HEK293 (cell line): ENCODE measurements around the gene NCAPG2.

Experiments
- CTCF ChIA-PET: fragments of 350-600 bp; formaldehyde crosslinking; extraction: SDS; loops from one replicate; lab custom pipeline; 2021; ENCODE audit warnings: antibody characterized with exemption; lab: Yijun Ruan, JAX
- POLR2A ChIA-PET: fragments of 300-600 bp; formaldehyde crosslinking; extraction: SDS; loops from one replicate; lab custom pipeline; 2020; ENCODE audit warnings: antibody characterized with exemption, inconsistent platforms; lab: Yijun Ruan, JAX
- H3K27ac ChIP-seq: fragments of 200-500 bp; sonication (Bioruptor generic); 2 replicates; pipeline ENCODE4 v1.5.1; 2014; ENCODE audit warnings: low read depth, low read length, control low read depth, inconsistent platforms; ENCODE audit errors: extremely low read depth
- H3K36me3 ChIP-seq, 2 experiments: fragments of 200-500 bp in 1 of 2; sonication (Bioruptor generic) in 1 of 2; 1 replicate in 1 of 2; 2 replicates in 1 of 2; pipeline ENCODE4 v1.5.1; 2014 to 2017; ENCODE audit warnings: inconsistent platforms in 2 of 2, low read length in 2 of 2; ENCODE audit not compliant: control insufficient read depth in 2 of 2, insufficient read depth in 1 of 2
- H3K4me1 ChIP-seq: fragments of 200-500 bp; sonication (Bioruptor generic); 2 replicates; pipeline ENCODE4 v1.5.1; 2014; ENCODE audit warnings: mild to moderate bottlenecking, low read length, inconsistent platforms; ENCODE audit not compliant: control insufficient read depth, insufficient read depth
- H3K4me3 ChIP-seq: 2 replicates; pipeline ENCODE4 v1.5.1; 2011; ENCODE audit warnings: low read depth, mild to moderate bottlenecking, control low read depth, low read length, moderate library complexity
- H3K9me3 ChIP-seq: fragments of 200-500 bp; sonication (Bioruptor generic); 2 replicates; pipeline ENCODE4 v1.5.1; 2014; ENCODE audit warnings: low read depth, low read length, inconsistent platforms; ENCODE audit not compliant: control insufficient read depth, insufficient read depth
- EGR2 ChIP-seq: fragments of 450-650 bp; formaldehyde crosslinking; IDR thresholded peaks from 2 replicates; pipeline ENCODE4 v1.5.1; 2016; ENCODE audit warnings: low read depth, missing biosample characterization, missing genetic modification characterization
- KLF7 ChIP-seq: fragments of 450-650 bp; formaldehyde crosslinking; IDR thresholded peaks from 2 replicates; pipeline ENCODE4 v1.5.1; 2016; ENCODE audit warnings: missing biosample characterization, missing genetic modification characterization, borderline replicate concordance
- SCRT1 ChIP-seq: fragments of 450-650 bp; formaldehyde crosslinking; IDR thresholded peaks from 2 replicates; pipeline ENCODE4 v1.5.1; 2016; ENCODE audit warnings: missing biosample characterization, missing genetic modification characterization, borderline replicate concordance
- TRIM28 ChIP-seq: IDR thresholded peaks from 2 replicates; pipeline ENCODE4 v1.6.1; 2011; ENCODE audit warnings: low read length, control low read depth, borderline replicate concordance
- ZFP37 ChIP-seq: fragments of 450-650 bp; formaldehyde crosslinking; IDR thresholded peaks from 2 replicates; pipeline ENCODE4 v1.5.1; 2016; ENCODE audit warnings: missing biosample characterization, missing genetic modification characterization
- ZNF140 ChIP-seq: fragments of 450-650 bp; formaldehyde crosslinking; IDR thresholded peaks from 2 replicates; pipeline ENCODE4 v1.5.1; 2016; ENCODE audit warnings: missing biosample characterization, missing genetic modification characterization
- ZNF155 ChIP-seq: fragments of 450-650 bp; formaldehyde crosslinking; IDR thresholded peaks from 2 replicates; pipeline ENCODE4 v1.5.1; 2016; ENCODE audit warnings: missing biosample characterization, missing genetic modification characterization
- ZNF202 ChIP-seq: fragments of 450-650 bp; formaldehyde crosslinking; IDR thresholded peaks from 2 replicates; pipeline ENCODE4 v1.5.1; 2016; ENCODE audit warnings: missing biosample characterization, missing genetic modification characterization, borderline replicate concordance
- ZNF350 ChIP-seq: fragments of 450-650 bp; formaldehyde crosslinking; IDR thresholded peaks from 2 replicates; pipeline ENCODE4 v1.5.0; 2017; ENCODE audit warnings: missing biosample characterization, mild to moderate bottlenecking, missing genetic modification characterization
- ZNF354C ChIP-seq: fragments of 450-650 bp; formaldehyde crosslinking; IDR thresholded peaks from 2 replicates; pipeline ENCODE4 v1.5.1; 2016; ENCODE audit warnings: missing biosample characterization, missing genetic modification characterization, low read depth, borderline replicate concordance
- ZNF394 ChIP-seq: fragments of 450-650 bp; formaldehyde crosslinking; IDR thresholded peaks from 2 replicates; pipeline ENCODE4 v1.5.1; 2016; ENCODE audit warnings: missing biosample characterization, missing genetic modification characterization, mild to moderate bottlenecking, moderate library complexity, borderline replicate concordance
- ZNF561 ChIP-seq: fragments of 450-650 bp; IDR thresholded peaks from 2 replicates; pipeline ENCODE4 v1.5.1; 2018; ENCODE audit warnings: missing biosample characterization, missing genetic modification characterization, borderline replicate concordance
- ZNF600 ChIP-seq: fragments of 450-650 bp; formaldehyde crosslinking; IDR thresholded peaks from 2 replicates; pipeline ENCODE4 v1.5.1; 2016; ENCODE audit warnings: missing biosample characterization, missing genetic modification characterization
- ZNF776 ChIP-seq: fragments of 450-650 bp; formaldehyde crosslinking; IDR thresholded peaks from 2 replicates; pipeline ENCODE4 v1.5.0; 2017; ENCODE audit warnings: missing biosample characterization, missing genetic modification characterization, borderline replicate concordance
- TF ChIP-seq, protein P1 (sequence below): fragments of 450-650 bp; IDR thresholded peaks from 2 replicates; pipeline ENCODE4 v1.5.1; 2018; ENCODE audit warnings: missing biosample characterization, missing genetic modification characterization
- TF ChIP-seq, protein P2 (sequence below): fragments of 450-650 bp; formaldehyde crosslinking; IDR thresholded peaks from 2 replicates; pipeline ENCODE4 v1.5.1; 2016; ENCODE audit warnings: missing biosample characterization, missing genetic modification characterization
- TF ChIP-seq, protein P3 (sequence below): fragments of 450-650 bp; formaldehyde crosslinking; IDR thresholded peaks from 2 replicates; pipeline ENCODE4 v1.5.1; 2017; ENCODE audit warnings: missing biosample characterization, mild to moderate bottlenecking, missing genetic modification characterization, moderate library complexity
- TF ChIP-seq, protein P4 (sequence below): fragments of 450-650 bp; formaldehyde crosslinking; IDR thresholded peaks from 2 replicates; pipeline ENCODE4 v1.5.1; 2016; ENCODE audit warnings: missing biosample characterization, missing genetic modification characterization
- TF ChIP-seq, protein P5 (sequence below): fragments of 450-650 bp; formaldehyde crosslinking; IDR thresholded peaks from 2 replicates; pipeline ENCODE4 v1.5.1; 2016; ENCODE audit warnings: missing biosample characterization, missing genetic modification characterization
- TF ChIP-seq, protein P6 (sequence below): fragments of 450-650 bp; formaldehyde crosslinking; conservative IDR thresholded peaks from 2 replicates; pipeline ENCODE4 v1.5.1; 2016; ENCODE audit warnings: low read depth, missing biosample characterization, missing genetic modification characterization
- TF ChIP-seq, protein P7 (sequence below): fragments of 450-650 bp; formaldehyde crosslinking; IDR thresholded peaks from 2 replicates; pipeline ENCODE4 v1.5.1; 2016; ENCODE audit warnings: missing biosample characterization, missing genetic modification characterization

NCAPG2 gene

DNA sequence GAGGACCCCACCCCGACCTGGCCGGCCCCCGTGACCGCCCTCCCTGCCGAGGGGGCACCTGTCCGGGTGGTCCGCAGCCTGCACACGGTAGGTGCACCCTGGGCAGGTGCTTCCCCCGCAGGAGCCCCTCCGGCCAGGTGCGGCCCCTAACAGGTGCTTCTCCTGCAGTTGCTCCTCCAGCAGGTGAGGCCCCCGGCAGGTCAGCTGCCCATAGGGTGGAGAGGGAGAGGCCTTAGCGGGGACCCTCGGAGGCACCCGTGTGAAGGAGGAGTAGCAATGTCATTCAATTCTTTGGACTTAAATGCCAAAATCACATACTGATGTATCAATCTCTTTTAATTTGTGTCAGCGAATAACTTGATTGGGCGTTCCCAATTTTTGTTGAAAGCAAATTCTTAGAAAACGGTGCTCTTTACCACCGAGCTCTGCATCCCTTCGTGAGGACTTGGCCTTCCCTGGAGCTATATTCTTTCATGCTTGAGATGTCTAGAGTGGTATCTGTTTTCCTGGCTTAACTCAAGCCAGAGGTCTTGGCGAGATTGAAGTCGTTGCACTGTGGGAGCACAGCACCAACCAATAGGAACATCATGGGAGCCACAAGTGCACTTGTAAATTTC, 738 bp upstream of the NCAPG2 start:
- Histone ChIP-seq H3K4me3 (peak overlapping the region; percentile 71), H3K9me3 (no peaks in the 10 kb centered on the region), H3K36me3 (peaks cover 0 to 27% of the 10 kb centered on the region in 2 experiments; a peak in 1 of 3 replicates), H3K27ac (no peak overlapping the region; the same call in 1 of the 2 replicates), H3K4me1 (no peaks in the 10 kb centered on the region)
- POLR2A ChIA-PET = interaction anchor here (1.1 to 1.7 kb wide), 9 partner anchors 10 to 159 kb away, joined by 3 to 10 read pairs (median 5); partner anchors contain the start of gene ESYT2
- CTCF ChIA-PET = interaction anchor here (0.7 to 0.9 kb wide), 2 partner anchors 10 to 69 kb away, joined by 3 to 6 read pairs; no protein-coding TSS in a partner anchor
- TF ChIP-seq ZNF350 (tag by site-specific recombination) = no peak
- TF ChIP-seq ZNF600 (tag by site-specific recombination) = 0 out of 2 replicates have a peak, but pooled peaks have one; percentile 11
- TF ChIP-seq ZFP37 = 0 out of 2 replicates have a peak, but pooled peaks have one; percentile 43
- TF ChIP-seq, protein P1, sequence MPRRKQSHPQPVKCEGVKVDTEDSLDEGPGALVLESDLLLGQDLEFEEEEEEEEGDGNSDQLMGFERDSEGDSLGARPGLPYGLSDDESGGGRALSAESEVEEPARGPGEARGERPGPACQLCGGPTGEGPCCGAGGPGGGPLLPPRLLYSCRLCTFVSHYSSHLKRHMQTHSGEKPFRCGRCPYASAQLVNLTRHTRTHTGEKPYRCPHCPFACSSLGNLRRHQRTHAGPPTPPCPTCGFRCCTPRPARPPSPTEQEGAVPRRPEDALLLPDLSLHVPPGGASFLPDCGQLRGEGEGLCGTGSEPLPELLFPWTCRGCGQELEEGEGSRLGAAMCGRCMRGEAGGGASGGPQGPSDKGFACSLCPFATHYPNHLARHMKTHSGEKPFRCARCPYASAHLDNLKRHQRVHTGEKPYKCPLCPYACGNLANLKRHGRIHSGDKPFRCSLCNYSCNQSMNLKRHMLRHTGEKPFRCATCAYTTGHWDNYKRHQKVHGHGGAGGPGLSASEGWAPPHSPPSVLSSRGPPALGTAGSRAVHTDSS = 0 out of 2 replicates have a peak, but pooled peaks have one; percentile 11
- no peak for TF ChIP-seq ZNF776 (tag by site-specific recombination)
- TF ChIP-seq ZNF561 (tag by site-specific recombination) = no peak
- peak; percentile 73; the same call in 1 of the 2 replicates for TF ChIP-seq ZNF394
- TF ChIP-seq ZNF354C = no peak
- TF ChIP-seq ZNF202 (tag by site-specific recombination) = no peak
- TF ChIP-seq, protein P2, sequence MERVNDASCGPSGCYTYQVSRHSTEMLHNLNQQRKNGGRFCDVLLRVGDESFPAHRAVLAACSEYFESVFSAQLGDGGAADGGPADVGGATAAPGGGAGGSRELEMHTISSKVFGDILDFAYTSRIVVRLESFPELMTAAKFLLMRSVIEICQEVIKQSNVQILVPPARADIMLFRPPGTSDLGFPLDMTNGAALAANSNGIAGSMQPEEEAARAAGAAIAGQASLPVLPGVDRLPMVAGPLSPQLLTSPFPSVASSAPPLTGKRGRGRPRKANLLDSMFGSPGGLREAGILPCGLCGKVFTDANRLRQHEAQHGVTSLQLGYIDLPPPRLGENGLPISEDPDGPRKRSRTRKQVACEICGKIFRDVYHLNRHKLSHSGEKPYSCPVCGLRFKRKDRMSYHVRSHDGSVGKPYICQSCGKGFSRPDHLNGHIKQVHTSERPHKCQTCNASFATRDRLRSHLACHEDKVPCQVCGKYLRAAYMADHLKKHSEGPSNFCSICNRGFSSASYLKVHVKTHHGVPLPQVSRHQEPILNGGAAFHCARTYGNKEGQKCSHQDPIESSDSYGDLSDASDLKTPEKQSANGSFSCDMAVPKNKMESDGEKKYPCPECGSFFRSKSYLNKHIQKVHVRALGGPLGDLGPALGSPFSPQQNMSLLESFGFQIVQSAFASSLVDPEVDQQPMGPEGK (tag by site-specific recombination) = peak; percentile 11
- TF ChIP-seq, protein P3, sequence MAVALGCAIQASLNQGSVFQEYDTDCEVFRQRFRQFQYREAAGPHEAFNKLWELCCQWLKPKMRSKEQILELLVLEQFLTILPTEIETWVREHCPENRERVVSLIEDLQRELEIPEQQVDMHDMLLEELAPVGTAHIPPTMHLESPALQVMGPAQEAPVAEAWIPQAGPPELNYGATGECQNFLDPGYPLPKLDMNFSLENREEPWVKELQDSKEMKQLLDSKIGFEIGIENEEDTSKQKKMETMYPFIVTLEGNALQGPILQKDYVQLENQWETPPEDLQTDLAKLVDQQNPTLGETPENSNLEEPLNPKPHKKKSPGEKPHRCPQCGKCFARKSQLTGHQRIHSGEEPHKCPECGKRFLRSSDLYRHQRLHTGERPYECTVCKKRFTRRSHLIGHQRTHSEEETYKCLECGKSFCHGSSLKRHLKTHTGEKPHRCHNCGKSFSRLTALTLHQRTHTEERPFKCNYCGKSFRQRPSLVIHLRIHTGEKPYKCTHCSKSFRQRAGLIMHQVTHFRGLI (tag by site-specific recombination) = no peak
- TF ChIP-seq, protein P4, sequence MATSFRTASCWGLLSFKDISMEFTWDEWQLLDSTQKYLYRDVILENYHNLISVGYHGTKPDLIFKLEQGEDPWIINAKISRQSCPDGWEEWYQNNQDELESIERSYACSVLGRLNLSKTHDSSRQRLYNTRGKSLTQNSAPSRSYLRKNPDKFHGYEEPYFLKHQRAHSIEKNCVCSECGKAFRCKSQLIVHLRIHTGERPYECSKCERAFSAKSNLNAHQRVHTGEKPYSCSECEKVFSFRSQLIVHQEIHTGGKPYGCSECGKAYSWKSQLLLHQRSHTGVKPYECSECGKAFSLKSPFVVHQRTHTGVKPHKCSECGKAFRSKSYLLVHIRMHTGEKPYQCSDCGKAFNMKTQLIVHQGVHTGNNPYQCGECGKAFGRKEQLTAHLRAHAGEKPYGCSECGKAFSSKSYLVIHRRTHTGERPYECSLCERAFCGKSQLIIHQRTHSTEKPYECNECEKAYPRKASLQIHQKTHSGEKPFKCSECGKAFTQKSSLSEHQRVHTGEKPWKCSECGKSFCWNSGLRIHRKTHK (tag by site-specific recombination) = no peak
- TF ChIP-seq ZNF155 (tag by site-specific recombination) = no peak
- TF ChIP-seq, protein P5, sequence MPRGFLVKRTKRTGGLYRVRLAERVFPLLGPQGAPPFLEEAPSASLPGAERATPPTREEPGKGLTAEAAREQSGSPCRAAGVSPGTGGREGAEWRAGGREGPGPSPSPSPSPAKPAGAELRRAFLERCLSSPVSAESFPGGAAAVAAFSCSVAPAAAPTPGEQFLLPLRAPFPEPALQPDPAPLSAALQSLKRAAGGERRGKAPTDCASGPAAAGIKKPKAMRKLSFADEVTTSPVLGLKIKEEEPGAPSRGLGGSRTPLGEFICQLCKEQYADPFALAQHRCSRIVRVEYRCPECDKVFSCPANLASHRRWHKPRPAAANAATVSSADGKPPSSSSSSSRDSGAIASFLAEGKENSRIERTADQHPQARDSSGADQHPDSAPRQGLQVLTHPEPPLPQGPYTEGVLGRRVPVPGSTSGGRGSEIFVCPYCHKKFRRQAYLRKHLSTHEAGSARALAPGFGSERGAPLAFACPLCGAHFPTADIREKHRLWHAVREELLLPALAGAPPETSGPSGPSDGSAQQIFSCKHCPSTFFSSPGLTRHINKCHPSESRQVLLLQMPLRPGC (tag by site-specific recombination) = 0 out of 2 replicates have a peak, but pooled peaks have one; percentile 6
- 0 out of 2 replicates have a peak, but pooled peaks have one; percentile 36 for TF ChIP-seq KLF7 (tag by site-specific recombination)
- TF ChIP-seq, protein P6, sequence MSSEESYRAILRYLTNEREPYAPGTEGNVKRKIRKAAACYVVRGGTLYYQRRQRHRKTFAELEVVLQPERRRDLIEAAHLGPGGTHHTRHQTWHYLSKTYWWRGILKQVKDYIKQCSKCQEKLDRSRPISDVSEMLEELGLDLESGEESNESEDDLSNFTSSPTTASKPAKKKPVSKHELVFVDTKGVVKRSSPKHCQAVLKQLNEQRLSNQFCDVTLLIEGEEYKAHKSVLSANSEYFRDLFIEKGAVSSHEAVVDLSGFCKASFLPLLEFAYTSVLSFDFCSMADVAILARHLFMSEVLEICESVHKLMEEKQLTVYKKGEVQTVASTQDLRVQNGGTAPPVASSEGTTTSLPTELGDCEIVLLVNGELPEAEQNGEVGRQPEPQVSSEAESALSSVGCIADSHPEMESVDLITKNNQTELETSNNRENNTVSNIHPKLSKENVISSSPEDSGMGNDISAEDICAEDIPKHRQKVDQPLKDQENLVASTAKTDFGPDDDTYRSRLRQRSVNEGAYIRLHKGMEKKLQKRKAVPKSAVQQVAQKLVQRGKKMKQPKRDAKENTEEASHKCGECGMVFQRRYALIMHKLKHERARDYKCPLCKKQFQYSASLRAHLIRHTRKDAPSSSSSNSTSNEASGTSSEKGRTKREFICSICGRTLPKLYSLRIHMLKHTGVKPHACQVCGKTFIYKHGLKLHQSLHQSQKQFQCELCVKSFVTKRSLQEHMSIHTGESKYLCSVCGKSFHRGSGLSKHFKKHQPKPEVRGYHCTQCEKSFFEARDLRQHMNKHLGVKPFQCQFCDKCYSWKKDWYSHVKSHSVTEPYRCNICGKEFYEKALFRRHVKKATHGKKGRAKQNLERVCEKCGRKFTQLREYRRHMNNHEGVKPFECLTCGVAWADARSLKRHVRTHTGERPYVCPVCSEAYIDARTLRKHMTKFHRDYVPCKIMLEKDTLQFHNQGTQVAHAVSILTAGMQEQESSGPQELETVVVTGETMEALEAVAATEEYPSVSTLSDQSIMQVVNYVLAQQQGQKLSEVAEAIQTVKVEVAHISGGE = no peak; the same call in 1 of the 2 replicates
- no peak for TF ChIP-seq ZNF140 (tag by site-specific recombination)
- TF ChIP-seq, protein P7, sequence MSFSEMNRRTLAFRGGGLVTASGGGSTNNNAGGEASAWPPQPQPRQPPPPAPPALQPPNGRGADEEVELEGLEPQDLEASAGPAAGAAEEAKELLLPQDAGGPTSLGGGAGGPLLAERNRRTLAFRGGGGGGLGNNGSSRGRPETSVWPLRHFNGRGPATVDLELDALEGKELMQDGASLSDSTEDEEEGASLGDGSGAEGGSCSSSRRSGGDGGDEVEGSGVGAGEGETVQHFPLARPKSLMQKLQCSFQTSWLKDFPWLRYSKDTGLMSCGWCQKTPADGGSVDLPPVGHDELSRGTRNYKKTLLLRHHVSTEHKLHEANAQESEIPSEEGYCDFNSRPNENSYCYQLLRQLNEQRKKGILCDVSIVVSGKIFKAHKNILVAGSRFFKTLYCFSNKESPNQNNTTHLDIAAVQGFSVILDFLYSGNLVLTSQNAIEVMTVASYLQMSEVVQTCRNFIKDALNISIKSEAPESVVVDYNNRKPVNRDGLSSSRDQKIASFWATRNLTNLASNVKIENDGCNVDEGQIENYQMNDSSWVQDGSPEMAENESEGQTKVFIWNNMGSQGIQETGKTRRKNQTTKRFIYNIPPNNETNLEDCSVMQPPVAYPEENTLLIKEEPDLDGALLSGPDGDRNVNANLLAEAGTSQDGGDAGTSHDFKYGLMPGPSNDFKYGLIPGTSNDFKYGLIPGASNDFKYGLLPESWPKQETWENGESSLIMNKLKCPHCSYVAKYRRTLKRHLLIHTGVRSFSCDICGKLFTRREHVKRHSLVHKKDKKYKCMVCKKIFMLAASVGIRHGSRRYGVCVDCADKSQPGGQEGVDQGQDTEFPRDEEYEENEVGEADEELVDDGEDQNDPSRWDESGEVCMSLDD = peak; percentile 66
- TF ChIP-seq EGR2 (tag by site-specific recombination) = no peak
- TF ChIP-seq SCRT1 (tag by site-specific recombination) = peak; percentile 33; the same call in 1 of the 2 replicates
- TF ChIP-seq TRIM28 = no peak
